HCT116 (cell line): Measurements from ENCODE around the gene STK11. TPM values are rescaled to one million over a fixed set of nuclear protein-coding genes. Genes with fewer than 3 reads are reported as not detected.
A peak's percentile ranks its signal among the peaks of the same experiment; 100 is the strongest.

Source experiments
- ATAC-seq: fragments of 200-7000 bp; cut with Tn5 transposase; 2 replicates; pipeline ENCODE4 v1.9.1; 2020; ENCODE audit warnings: mild to moderate bottlenecking, moderate library complexity
- BruUV-seq: library from RNA; stranded (reverse); fragments of 400-500 nt; replicated peaks from 2 replicates; lab custom pipeline; 2021; lab: Mats Ljungman, UMichigan
- CTCF ChIA-PET: fragments of 300-600 bp; sonication (Branson Sonifier 250); formaldehyde crosslinking; loops from one replicate; lab custom pipeline; 2021; ENCODE audit warnings: antibody characterized with exemption; lab: Charles Lee
- POLR2A ChIA-PET: fragments of 300-600, 350-600 bp; sonication (Branson Sonifier 250); formaldehyde crosslinking; loops from one replicate; lab custom pipeline; 2021; ENCODE audit warnings: antibody characterized with exemption; lab: Charles Lee
- RAD21 ChIA-PET, 2 experiments: fragments of 300-600 bp; sonication (Branson Sonifier 250); formaldehyde crosslinking; loops; one replicate each; lab custom pipeline; 2023; ENCODE audit warnings: low total read pairs in 2 of 2; ENCODE audit not compliant: uncharacterized antibody in 2 of 2, unreplicated experiment in 2 of 2, low non-redundant PET in 1 of 2; lab: Charles Lee
- DNase-seq: peaks from one replicate; pipeline ENCODE4 v3.0.0-alpha.2; 2010; ENCODE audit warnings: low read depth, low spot score
- H2AFZ ChIP-seq: fragments of 200-600 bp; shearing (Covaris generic), sonication (generic); 2 replicates; pipeline ENCODE4 v1.6.1; 2017; ENCODE audit warnings: low read depth, mixed run types, mixed read lengths, antibody characterized with exemption, low read length; ENCODE audit not compliant: poor library complexity, severe bottlenecking
- H3K27ac ChIP-seq: 2 replicates; pipeline ENCODE4 v1.5.1; 2012; ENCODE audit warnings: low read depth, low read length
- H3K27me3 ChIP-seq: fragments of 200-600 bp; sonication (generic); 2 replicates; pipeline ENCODE4 v1.6.1; 2016; ENCODE audit warnings: mixed run types, low read length, mixed read lengths; ENCODE audit not compliant: insufficient read depth
- H3K36me3 ChIP-seq, 2 experiments: fragments of 200-500 bp in 1 of 2; fragments of 200-600 bp in 1 of 2; sonication (Bioruptor generic) in 1 of 2; sonication (generic) in 1 of 2; 2 replicates each; pipeline versions ENCODE4 v1.5.1 to v1.6.1; 2014 to 2016; ENCODE audit warnings: low read length in 2 of 2, inconsistent platforms in 1 of 2, mixed read lengths in 1 of 2, mixed run types in 1 of 2; ENCODE audit not compliant: insufficient read depth in 2 of 2, control insufficient read depth in 1 of 2
- H3K4me1 ChIP-seq, 2 experiments: fragments of 200-600 bp in 1 of 2; sonication (generic) in 1 of 2; 2 replicates each; pipeline versions ENCODE4 v1.5.1 to v1.6.1; 2012 to 2017; ENCODE audit warnings: low read length in 2 of 2, inconsistent platforms in 1 of 2, mild to moderate bottlenecking in 1 of 2, mixed read lengths in 1 of 2, mixed run types in 1 of 2, moderate library complexity in 1 of 2; ENCODE audit not compliant: insufficient read depth in 2 of 2, control insufficient read depth in 1 of 2
- H3K4me2 ChIP-seq: fragments of 200-600 bp; sonication (generic); 2 replicates; pipeline ENCODE4 v1.6.1; 2017; ENCODE audit warnings: mixed run types, low read length, mixed read lengths
- H3K4me3 ChIP-seq, 2 experiments: fragments of 200-600 bp in 1 of 2; sonication (generic) in 1 of 2; replicated peaks in 1 of 2; 2 replicates each; pipeline ENCODE4 v1.5.1; 2011 to 2016; ENCODE audit warnings: low read length in 2 of 2, control low read depth in 1 of 2, low read depth in 1 of 2, mild to moderate bottlenecking in 1 of 2, mixed read lengths in 1 of 2, mixed run types in 1 of 2
- H3K79me2 ChIP-seq: fragments of 200-600 bp; sonication (generic); 2 replicates; pipeline ENCODE4 v1.6.1; 2017; ENCODE audit warnings: mild to moderate bottlenecking, mixed run types, low read length, moderate library complexity, mixed read lengths; ENCODE audit not compliant: insufficient read depth
- H3K9ac ChIP-seq: fragments of 200-600 bp; sonication (generic); 2 replicates; pipeline ENCODE4 v1.6.1; 2016; ENCODE audit warnings: low read length, mixed read lengths
- H3K9me2 ChIP-seq: fragments of 200-600 bp; sonication (generic), shearing (Covaris generic); 2 replicates; pipeline ENCODE4 v1.6.1; 2017; ENCODE audit warnings: mixed run types, mild to moderate bottlenecking, moderate library complexity; ENCODE audit not compliant: insufficient read depth
- H3K9me3 ChIP-seq, 2 experiments: fragments of 200-500 bp in 1 of 2; fragments of 200-600 bp in 1 of 2; sonication (Bioruptor generic) in 1 of 2; sonication (generic) in 1 of 2; 2 replicates each; pipeline ENCODE4 v1.6.1; 2014 to 2017; ENCODE audit warnings: low read length in 2 of 2, mixed read lengths in 2 of 2, inconsistent platforms in 1 of 2, low read depth in 1 of 2, mild to moderate bottlenecking in 1 of 2, mixed run types in 1 of 2, moderate library complexity in 1 of 2; ENCODE audit not compliant: control insufficient read depth in 1 of 2, insufficient read depth in 1 of 2
- H4K20me1 ChIP-seq: fragments of 200-600 bp; sonication (generic), shearing (Covaris generic); 2 replicates; pipeline ENCODE4 v1.6.1; 2017; ENCODE audit warnings: mixed run types, mild to moderate bottlenecking, moderate library complexity; ENCODE audit not compliant: insufficient read depth
- CBX3 ChIP-seq: IDR thresholded peaks from 2 replicates; pipeline ENCODE4 v1.6.1; 2012; ENCODE audit warnings: low read depth
- CEBPB ChIP-seq: IDR thresholded peaks from 2 replicates; pipeline ENCODE4 v1.6.1; 2012; ENCODE audit warnings: low read depth
- EGR1 ChIP-seq: IDR thresholded peaks from 2 replicates; pipeline ENCODE4 v1.6.1; 2012; ENCODE audit warnings: low read depth
- ELF1 ChIP-seq: IDR thresholded peaks from 2 replicates; pipeline ENCODE4 v1.6.1; 2012; ENCODE audit warnings: low read depth, borderline replicate concordance
- EZH2 ChIP-seq: fragments of 200-600 bp; sonication (generic); IDR thresholded peaks from 2 replicates; pipeline ENCODE4 v1.6.1; 2017; ENCODE audit warnings: antibody characterized with exemption, mixed run types
- EZH2phosphoT487 ChIP-seq: fragments of 200-600 bp; IDR thresholded peaks from 2 replicates; pipeline ENCODE4 v1.6.1; 2018; ENCODE audit warnings: antibody characterized with exemption, borderline replicate concordance
- FOSL1 ChIP-seq: IDR thresholded peaks from 2 replicates; pipeline ENCODE4 v1.6.1; 2012; ENCODE audit warnings: low read depth
- POLR2AphosphoS5 ChIP-seq: IDR thresholded peaks from 2 replicates; pipeline ENCODE4 v1.6.1; 2011; ENCODE audit warnings: mild to moderate bottlenecking, low read depth, low read length, moderate library complexity
- SIN3A ChIP-seq: IDR thresholded peaks from 2 replicates; pipeline ENCODE4 v1.6.1; 2012; ENCODE audit warnings: low read depth
- SP1 ChIP-seq: IDR thresholded peaks from 2 replicates; pipeline ENCODE4 v1.6.1; 2012; ENCODE audit warnings: low read depth
- SRF ChIP-seq: IDR thresholded peaks from 2 replicates; pipeline ENCODE4 v1.6.1; 2012; ENCODE audit warnings: low read depth
- TCF7L2 ChIP-seq: IDR thresholded peaks from 2 replicates; pipeline ENCODE4 v1.7.0; 2011; ENCODE audit warnings: borderline replicate concordance, inconsistent platforms; ENCODE audit not compliant: insufficient read depth, insufficient read length; ENCODE audit errors: extremely low read depth
- YY1 ChIP-seq: IDR thresholded peaks from 2 replicates; pipeline ENCODE4 v1.6.1; 2011; ENCODE audit warnings: low read length, low read depth, moderate library complexity, mild to moderate bottlenecking; ENCODE audit not compliant: insufficient replicate concordance; ENCODE audit errors: extremely low read depth
- intact Hi-C: fragments of 100-400 bp; cut with micrococcal nuclease; formaldehyde crosslinking; loops from 2 replicates; pipeline ENCODE4 v1.10.0; 2022
- total RNA-seq: library from RNA; stranded (reverse); gene quantifications from one replicate; pipeline ENCODE4 v1.2.1, GENCODE V29; 2021; ENCODE audit not compliant: unreplicated experiment
- TF ChIP-seq, protein P1 (sequence below): IDR thresholded peaks from 2 replicates; pipeline ENCODE4 v1.6.1; 2011; ENCODE audit warnings: mild to moderate bottlenecking, low read length, moderate library complexity; ENCODE audit not compliant: insufficient replicate concordance; ENCODE audit errors: extremely low read depth
- TF ChIP-seq, protein P2 (sequence below): IDR thresholded peaks from 2 replicates; pipeline ENCODE4 v1.6.1; 2012; ENCODE audit warnings: low read depth

STK11 gene
- total RNA-seq, 1 experiment from 2014 or later = 86.9 TPM

DNA sequence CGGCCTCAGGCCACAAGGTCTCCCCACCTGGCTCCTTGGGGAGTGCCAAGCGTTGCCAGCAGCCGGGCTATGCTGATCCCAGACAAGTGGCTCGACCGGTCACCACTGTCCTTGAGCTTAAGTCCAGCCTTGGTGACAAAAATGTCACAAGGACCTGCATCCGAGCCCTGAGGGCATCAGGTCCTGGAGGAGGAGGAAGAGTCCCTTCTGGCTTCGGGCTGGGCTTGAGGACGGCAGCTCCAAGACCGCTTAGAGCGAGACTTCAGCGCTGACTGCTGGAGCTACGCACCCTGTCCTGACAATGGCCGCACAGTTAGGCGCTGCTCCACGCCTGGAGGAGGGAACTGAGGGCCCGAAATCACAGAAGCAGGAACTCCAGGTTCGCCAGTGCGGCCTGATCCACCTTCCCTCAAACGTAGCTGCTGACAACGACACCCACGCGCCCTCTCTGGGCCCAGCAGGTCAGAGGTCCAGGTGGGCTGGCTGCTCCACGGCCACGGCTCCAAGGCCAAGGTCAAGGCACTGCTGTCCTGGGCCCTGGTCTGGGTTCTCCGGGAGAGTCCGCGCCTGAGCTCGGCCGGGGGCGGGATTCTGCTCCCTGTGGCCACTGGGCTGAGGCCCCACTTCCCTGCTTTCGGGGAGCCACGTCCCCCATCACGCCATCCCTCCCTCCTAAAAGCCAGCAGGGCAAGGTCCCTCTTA lies 38.6 kb upstream of the STK11 start:
- H2AFZ ChIP-seq = no peak overlapping the region
- peaks cover 24 to 42% of the 10 kb centered on the region in 2 experiments for H3K4me1 ChIP-seq
- POLR2A ChIA-PET = no interaction called here
- H3K27me3 ChIP-seq = no peaks in the 10 kb centered on the region
- H3K36me3 ChIP-seq = peaks cover 3 to 17% of the 10 kb centered on the region in 2 experiments; a peak in 2 of 4 replicates
- no peak overlapping the region for H3K4me3 ChIP-seq
- peaks cover 90% of the 10 kb centered on the region for H3K79me2 ChIP-seq
- H3K27ac ChIP-seq = peak overlapping the region; percentile 7; the same call in 1 of the 2 replicates
- CTCF ChIA-PET = interaction anchor here (0.5 kb wide), 1 partner anchor 105 kb away, joined by 6 read pairs; no protein-coding TSS in a partner anchor
- TF ChIP-seq POLR2AphosphoS5 (no peak), SP1 (no peak), TCF7L2 (no peak), SIN3A (no peak), CBX3 (no peak), SRF (no peak), YY1 (no peak), EGR1 (no peak), ELF1 (no peak), FOSL1 (no peak), EZH2phosphoT487 (no peak), EZH2 (no peak), CEBPB (no peak)
- TF ChIP-seq, protein P1, sequence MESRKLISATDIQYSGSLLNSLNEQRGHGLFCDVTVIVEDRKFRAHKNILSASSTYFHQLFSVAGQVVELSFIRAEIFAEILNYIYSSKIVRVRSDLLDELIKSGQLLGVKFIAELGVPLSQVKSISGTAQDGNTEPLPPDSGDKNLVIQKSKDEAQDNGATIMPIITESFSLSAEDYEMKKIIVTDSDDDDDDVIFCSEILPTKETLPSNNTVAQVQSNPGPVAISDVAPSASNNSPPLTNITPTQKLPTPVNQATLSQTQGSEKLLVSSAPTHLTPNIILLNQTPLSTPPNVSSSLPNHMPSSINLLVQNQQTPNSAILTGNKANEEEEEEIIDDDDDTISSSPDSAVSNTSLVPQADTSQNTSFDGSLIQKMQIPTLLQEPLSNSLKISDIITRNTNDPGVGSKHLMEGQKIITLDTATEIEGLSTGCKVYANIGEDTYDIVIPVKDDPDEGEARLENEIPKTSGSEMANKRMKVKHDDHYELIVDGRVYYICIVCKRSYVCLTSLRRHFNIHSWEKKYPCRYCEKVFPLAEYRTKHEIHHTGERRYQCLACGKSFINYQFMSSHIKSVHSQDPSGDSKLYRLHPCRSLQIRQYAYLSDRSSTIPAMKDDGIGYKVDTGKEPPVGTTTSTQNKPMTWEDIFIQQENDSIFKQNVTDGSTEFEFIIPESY = no peak
- TF ChIP-seq, protein P2, sequence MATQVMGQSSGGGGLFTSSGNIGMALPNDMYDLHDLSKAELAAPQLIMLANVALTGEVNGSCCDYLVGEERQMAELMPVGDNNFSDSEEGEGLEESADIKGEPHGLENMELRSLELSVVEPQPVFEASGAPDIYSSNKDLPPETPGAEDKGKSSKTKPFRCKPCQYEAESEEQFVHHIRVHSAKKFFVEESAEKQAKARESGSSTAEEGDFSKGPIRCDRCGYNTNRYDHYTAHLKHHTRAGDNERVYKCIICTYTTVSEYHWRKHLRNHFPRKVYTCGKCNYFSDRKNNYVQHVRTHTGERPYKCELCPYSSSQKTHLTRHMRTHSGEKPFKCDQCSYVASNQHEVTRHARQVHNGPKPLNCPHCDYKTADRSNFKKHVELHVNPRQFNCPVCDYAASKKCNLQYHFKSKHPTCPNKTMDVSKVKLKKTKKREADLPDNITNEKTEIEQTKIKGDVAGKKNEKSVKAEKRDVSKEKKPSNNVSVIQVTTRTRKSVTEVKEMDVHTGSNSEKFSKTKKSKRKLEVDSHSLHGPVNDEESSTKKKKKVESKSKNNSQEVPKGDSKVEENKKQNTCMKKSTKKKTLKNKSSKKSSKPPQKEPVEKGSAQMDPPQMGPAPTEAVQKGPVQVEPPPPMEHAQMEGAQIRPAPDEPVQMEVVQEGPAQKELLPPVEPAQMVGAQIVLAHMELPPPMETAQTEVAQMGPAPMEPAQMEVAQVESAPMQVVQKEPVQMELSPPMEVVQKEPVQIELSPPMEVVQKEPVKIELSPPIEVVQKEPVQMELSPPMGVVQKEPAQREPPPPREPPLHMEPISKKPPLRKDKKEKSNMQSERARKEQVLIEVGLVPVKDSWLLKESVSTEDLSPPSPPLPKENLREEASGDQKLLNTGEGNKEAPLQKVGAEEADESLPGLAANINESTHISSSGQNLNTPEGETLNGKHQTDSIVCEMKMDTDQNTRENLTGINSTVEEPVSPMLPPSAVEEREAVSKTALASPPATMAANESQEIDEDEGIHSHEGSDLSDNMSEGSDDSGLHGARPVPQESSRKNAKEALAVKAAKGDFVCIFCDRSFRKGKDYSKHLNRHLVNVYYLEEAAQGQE = no peak
- intact Hi-C loops = no loop called here
- BruUV-seq = no TSS peak
- RAD21 ChIA-PET = no interaction called here
- H3K9me3 ChIP-seq = no peaks in the 10 kb centered on the region
- ATAC-seq (no peak), DNase-seq (no peak)
- no peaks in the 10 kb centered on the region for H3K9me2 ChIP-seq
- no peak overlapping the region for H3K4me2 ChIP-seq
- no peak overlapping the region for H3K9ac ChIP-seq
- H4K20me1 ChIP-seq = no peaks in the 10 kb centered on the region
